Spinal cord (tissue), 10 donors: ENCODE measurements around the gene SNAP25. TPM values are rescaled to one million over a fixed set of nuclear protein-coding genes. Genes with fewer than 3 reads are reported as not detected.

Source experiments
- DNase-seq, 6 donors: peaks; one replicate each; pipeline versions ENCODE4 v3.0.0 to v3.0.0-alpha.2; 2013 to 2015; ENCODE audit warnings: low spot score in 6 of 6, low read depth in 4 of 6
- H3K27ac ChIP-seq: one replicate; pipeline ENCODE4 v1.5.1; 2013; ENCODE audit warnings: low read depth, low read length, control low read depth
- H3K27me3 ChIP-seq: one replicate; pipeline ENCODE4 v1.6.1; 2013; ENCODE audit warnings: low read length; ENCODE audit not compliant: control insufficient read depth, insufficient read depth
- H3K36me3 ChIP-seq: one replicate; pipeline ENCODE4 v1.6.1; 2013; ENCODE audit warnings: low read length; ENCODE audit not compliant: control insufficient read depth, insufficient read depth
- H3K4me1 ChIP-seq: one replicate; pipeline ENCODE4 v1.6.1; 2013; ENCODE audit warnings: low read length; ENCODE audit not compliant: control insufficient read depth, insufficient read depth
- H3K4me3 ChIP-seq: one replicate; pipeline ENCODE4 v1.5.1; 2013; ENCODE audit warnings: low read depth, low read length, control low read depth
- H3K9me3 ChIP-seq: one replicate; pipeline ENCODE4 v1.6.1; 2013; ENCODE audit warnings: low read length; ENCODE audit not compliant: control insufficient read depth, insufficient read depth
- WGBS: methylation state at CpG from one replicate; pipeline ENCODE4 v1.1.5; 2013; ENCODE audit warnings: missing lambda C conversion rate; ENCODE audit not compliant: insufficient coverage; 5-methylcytosine and 5-hydroxymethylcytosine counted together
- polyA plus RNA-seq, 2 donors: library from polyadenylated mRNA; unstranded; fragments of 120-200 nt; gene quantifications; one replicate each; pipeline ENCODE4 v1.2.1, GENCODE V29; 2013; ENCODE audit not compliant: insufficient read length in 2 of 2
- total RNA-seq, 2 donors: library from RNA; depleted of rRNA in 1 of 2; stranded (reverse); fragments of 120-200 nt in 1 of 2; fragments of >200 nt in 1 of 2; gene quantifications; one replicate each; pipeline versions ENCODE4 v1.2.3 to v1.2.4, GENCODE V29; 2013 to 2014
- donor health status: healthy.

Gene SNAP25
- total and polyA plus RNA-seq, 4 donors, result 72.1 to 482 (median 391) TPM

DNA sequence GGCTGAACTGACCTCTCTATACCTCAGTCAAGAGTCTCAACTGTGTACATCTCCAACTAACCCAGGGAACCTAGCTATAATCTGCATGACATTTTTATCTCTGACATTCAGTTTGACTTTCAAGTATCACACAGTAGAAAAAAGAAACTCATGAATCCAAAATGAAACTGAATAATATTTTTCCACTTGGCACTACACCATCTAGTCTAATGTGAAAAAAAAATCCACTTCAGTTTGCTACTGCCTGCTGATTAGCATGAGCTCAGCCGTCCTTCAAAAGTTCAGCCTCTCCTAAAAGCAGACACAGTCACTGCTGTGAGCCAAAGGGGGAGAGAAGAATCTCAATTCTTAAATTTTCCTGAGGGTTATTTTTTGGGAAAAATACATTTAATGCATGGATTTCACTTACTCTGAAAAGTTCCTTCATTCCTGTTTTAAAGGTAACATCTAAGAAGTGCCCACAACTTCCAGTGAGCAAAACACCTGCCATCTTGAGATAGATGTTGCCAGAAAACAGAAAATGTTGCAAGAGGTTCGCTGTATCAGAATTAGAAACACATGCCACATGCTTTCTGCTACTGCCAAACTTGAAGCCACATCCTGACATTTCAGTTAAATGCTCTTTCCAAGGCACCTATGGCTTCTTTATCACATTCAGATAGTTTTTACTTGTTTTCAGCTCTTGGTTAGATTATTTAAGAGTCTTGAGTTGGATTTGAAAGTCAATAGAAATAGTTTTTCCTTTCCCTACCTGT lies 120.0 kb downstream of the SNAP25 start:
- no CpG with 5 or more reads among the region's 2 CpGs for WGBS
- DNase-seq, result peak in 1 of 6 donors; percentile 57
- Histone ChIP-seq H3K27me3 (no peaks in the 10 kb centered on the region), H3K4me1 (no peaks in the 10 kb centered on the region), H3K36me3 (no peaks in the 10 kb centered on the region), H3K27ac (no peak overlapping the region), H3K4me3 (no peak overlapping the region), H3K9me3 (peaks cover 2% of the 10 kb centered on the region)

DNA sequence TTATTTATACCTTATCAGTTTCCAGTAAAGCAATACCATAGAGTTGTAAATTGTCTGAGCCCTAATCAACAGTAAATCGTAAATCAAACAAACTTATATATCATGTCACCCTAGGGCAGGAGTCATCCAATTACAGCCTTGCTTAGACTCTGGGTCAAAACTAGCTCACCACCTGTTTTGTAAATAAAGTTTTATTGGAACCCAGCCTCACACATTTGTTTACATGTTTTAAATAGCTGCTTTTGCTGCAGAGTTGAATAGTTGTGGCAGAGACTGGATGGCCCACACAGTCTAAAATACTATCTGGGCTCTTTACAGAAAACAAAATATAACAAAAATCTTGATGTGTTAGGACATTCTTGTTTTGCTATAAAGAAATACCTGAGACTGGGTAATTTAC lies 121.0 kb downstream of the SNAP25 start:
- Histone ChIP-seq H3K4me3 (no peak overlapping the region), H3K36me3 (no peaks in the 10 kb centered on the region), H3K9me3 (peaks cover 2% of the 10 kb centered on the region), H3K27ac (no peak overlapping the region), H3K4me1 (no peaks in the 10 kb centered on the region), H3K27me3 (no peaks in the 10 kb centered on the region)
- DNase-seq, result no peak
- WGBS, result no CpG with 5 or more reads among the region's 1 CpG

DNA sequence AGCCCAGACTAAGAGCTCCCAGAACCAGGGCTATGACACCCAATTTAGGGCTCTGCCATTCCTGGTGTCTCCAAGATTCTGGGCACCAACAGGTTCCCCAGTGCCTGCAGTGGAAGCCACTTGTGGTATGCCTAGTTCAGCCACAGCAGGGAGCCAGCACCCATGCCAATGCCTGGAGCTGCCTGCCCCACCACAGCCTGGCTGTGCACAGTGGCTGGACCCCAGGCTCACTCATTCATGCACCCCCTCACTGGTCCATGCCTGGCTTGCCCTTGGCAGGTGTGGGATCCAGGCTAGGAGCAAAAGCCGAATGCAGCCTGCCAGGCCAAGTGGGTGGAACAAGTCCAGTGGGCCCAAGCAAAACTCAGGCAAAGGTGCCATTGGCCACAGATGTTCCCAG lies 123.5 kb downstream of the SNAP25 start:
- Histone ChIP-seq H3K36me3 (no peaks in the 10 kb centered on the region), H3K4me1 (no peaks in the 10 kb centered on the region), H3K27me3 (no peaks in the 10 kb centered on the region), H3K4me3 (no peak overlapping the region), H3K9me3 (peaks cover 2% of the 10 kb centered on the region), H3K27ac (no peak overlapping the region)
- DNase-seq, result no peak
- 39% methylated on average over 1 of the region's 1 CpG for WGBS

DNA sequence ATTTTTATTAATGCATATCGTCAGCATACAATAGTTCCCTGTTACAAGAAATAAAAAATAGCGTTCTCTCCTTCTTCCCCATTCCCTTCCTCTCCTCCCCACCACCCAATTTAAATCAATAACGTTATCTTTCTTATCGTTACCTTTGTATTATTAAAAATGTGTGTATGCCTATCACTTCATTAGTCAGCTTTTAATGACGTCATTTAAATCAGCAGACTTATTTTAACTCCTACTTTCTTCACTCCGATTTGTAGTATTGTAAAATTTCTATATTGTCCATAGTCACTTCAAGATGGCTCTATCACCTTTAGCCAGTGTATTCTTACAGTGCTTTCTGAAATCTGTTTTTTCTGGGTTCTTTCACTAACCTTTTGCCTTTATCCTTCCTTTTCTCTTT lies 126.3 kb downstream of the SNAP25 start:
- H3K36me3 ChIP-seq, result no peaks in the 10 kb centered on the region
- DNase-seq, result no peak
- WGBS, result no CpG with 5 or more reads among the region's 6 CpGs
- H3K27me3 ChIP-seq, result no peaks in the 10 kb centered on the region
- no peaks in the 10 kb centered on the region for H3K4me1 ChIP-seq
- H3K27ac ChIP-seq, result no peak overlapping the region
- H3K9me3 ChIP-seq, result peaks cover 2% of the 10 kb centered on the region
- H3K4me3 ChIP-seq, result no peak overlapping the region

DNA sequence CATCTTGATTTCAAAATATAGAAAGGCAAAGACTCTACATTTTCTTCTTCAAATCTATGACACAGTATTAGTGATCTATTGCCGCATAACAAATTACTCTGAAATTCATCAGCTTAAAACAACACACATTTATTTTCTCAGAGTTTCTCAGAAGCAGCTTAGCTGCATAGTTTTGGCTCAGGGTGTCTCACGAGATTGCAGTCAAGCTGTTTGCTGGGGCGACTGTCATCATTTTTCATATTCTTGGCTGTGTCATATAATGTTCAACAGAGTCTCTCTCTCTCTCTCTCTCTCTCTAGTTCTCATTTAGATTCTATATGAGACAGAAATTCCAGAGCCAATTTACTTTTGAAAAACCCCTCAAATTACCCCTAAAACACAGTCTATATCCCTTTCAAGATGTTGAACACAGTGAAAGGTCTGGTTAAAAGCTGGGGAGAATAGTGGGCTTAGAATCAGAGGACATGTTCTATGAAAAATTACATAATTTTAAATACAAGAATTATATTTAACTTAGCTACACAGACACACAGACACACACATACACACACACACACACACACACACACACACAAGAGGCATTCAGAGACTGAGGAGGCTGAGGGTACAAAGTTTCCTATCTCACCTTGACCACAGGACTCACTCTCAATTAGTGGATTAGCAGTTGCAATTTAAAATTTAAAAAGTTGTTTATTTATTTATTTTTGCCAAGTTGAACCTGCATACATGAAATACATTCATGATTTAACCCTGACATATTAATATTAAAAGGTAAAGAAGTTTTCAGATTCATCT lies 128.7 kb downstream of the SNAP25 start:
- H3K27ac ChIP-seq, result no peak overlapping the region
- no peaks in the 10 kb centered on the region for H3K9me3 ChIP-seq
- H3K4me3 ChIP-seq, result no peak overlapping the region
- no peaks in the 10 kb centered on the region for H3K27me3 ChIP-seq
- H3K4me1 ChIP-seq, result no peaks in the 10 kb centered on the region
- no peaks in the 10 kb centered on the region for H3K36me3 ChIP-seq
- peak in 2 of 6 donors; percentile 58 to 87 for DNase-seq
- WGBS, result no CpG with 5 or more reads among the region's 3 CpGs

DNA sequence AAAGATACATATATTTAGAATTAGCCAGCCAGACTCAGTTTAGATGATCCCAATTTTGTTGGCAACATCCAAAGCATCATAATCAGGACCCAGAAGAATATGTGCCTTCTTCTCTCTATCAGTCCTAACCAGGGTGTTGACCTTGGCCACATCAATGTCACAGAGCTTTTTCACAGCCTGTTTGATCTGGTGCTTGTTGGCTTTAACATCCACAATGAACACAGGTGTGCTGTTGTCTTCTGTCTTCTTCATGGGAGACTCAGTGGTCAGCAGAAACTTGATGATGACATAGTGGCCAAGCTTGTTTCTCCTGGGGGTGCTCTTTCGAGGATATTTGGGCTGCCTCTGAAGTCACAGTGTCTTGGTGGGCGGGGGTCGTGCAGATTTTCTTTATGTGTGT lies 130.5 kb downstream of the SNAP25 start:
- Histone ChIP-seq H3K36me3 (no peaks in the 10 kb centered on the region), H3K27me3 (no peaks in the 10 kb centered on the region), H3K27ac (no peak overlapping the region), H3K4me3 (no peak overlapping the region), H3K9me3 (no peaks in the 10 kb centered on the region), H3K4me1 (no peaks in the 10 kb centered on the region)
- WGBS, result 79% methylated on average over 3 of the region's 3 CpGs
- no peak for DNase-seq

DNA sequence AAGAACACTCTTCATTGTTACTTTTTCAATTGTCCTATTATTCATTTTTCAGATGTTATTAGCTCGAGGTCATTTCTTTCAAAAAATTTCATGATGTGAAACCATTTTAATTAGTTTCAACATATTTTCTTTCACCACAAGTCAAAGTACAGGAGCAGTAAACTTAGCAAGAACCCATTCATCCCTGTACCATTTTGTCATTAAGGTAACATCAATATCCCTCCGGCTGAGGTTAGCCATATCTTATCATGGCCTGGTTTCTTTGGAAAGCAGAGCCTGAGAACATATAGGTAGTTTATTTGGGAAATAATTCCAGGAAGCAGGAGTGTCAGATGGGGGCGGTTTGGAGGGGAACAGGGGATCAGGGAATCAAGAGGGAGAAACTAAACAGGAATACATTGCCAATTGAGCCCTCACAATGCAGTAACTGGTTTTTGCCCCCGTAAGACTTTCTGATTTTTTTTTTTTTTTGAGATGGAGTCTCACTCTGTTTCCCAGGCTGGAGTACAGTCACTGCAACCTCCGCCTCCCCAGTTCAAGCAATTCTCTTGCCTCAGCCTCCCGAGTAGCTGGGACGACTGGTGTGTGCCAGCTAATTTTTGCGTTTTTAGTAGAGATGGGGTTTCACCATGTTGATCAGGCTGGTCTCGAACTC lies 131.7 kb downstream of the SNAP25 start:
- no peak for DNase-seq
- H3K36me3 ChIP-seq, result no peaks in the 10 kb centered on the region
- no peaks in the 10 kb centered on the region for H3K9me3 ChIP-seq
- 100% methylated on average over 5 of the region's 9 CpGs for WGBS
- H3K4me1 ChIP-seq, result no peaks in the 10 kb centered on the region
- H3K27ac ChIP-seq, result no peak overlapping the region
- H3K27me3 ChIP-seq, result no peaks in the 10 kb centered on the region
- H3K4me3 ChIP-seq, result no peak overlapping the region

DNA sequence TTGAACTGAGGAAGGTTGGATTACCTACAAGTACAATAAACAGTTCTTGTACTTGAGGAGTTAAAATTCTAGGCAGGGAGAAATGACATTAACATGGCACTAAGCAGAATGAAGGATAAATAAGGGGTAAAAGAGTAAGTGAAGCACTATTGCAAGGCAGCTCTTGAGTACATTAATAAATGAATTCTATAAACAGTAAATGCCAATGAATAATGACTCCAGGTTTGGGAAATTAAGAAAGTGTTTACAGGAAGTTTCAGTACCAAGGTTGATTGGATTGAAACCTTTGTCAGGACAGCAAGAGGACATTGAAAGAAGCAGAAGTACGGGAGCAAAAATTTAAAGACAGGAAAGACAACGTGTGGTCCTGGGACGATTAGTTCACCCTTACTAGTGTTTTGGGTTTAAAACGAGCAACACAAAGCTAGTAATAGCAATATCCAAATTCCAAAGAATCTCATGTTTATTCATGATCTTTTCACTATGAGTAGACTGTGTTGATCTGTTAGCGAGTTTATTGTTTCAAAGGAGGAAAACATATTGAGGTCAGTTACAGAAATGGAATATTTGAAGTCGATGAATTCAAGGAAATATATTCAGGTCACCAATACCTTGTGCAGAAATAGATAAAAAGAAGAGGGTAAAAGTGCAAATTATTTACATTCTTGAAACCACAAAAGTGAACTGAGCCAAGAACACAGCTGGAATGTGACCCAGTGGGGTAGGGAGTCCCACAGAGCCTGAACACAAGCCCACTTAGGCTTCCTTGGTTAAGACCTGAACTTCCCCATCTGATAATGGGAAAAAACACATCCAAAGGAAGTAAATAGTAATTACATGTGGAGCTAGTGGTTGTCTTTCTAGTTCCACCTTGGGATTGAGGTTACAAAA lies 134.5 kb downstream of the SNAP25 start:
- Histone ChIP-seq H3K4me1 (no peaks in the 10 kb centered on the region), H3K4me3 (no peak overlapping the region), H3K9me3 (no peaks in the 10 kb centered on the region), H3K27me3 (no peaks in the 10 kb centered on the region), H3K27ac (no peak overlapping the region), H3K36me3 (no peaks in the 10 kb centered on the region)
- WGBS, result no CpG with 5 or more reads among the region's 6 CpGs
- peak in 1 of 6 donors; percentile 38 for DNase-seq

DNA sequence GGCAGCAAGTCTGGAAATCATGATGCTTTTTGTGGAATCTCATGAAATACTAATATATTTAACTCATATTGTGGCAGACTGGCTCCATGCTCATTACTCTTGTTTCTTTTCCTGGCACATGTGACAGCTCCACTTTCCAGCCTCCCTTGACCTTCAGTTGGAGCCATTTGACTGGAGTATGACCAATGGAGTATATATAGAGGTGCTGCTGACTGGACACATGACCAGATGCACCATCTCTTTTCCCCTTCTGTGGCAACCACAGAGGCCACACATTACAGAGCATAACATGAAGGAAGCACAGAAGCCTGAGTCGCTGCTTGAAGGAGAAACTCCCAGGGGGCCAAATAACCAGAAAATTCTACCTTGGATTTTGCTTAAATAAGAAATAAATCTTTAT lies 138.0 kb downstream of the SNAP25 start:
- no peak overlapping the region for H3K4me3 ChIP-seq
- H3K4me1 ChIP-seq, result no peaks in the 10 kb centered on the region
- H3K36me3 ChIP-seq, result no peaks in the 10 kb centered on the region
- DNase-seq, result no peak
- no CpG with 5 or more reads among the region's 1 CpG for WGBS
- H3K27ac ChIP-seq, result no peak overlapping the region
- H3K27me3 ChIP-seq, result no peaks in the 10 kb centered on the region
- H3K9me3 ChIP-seq, result no peaks in the 10 kb centered on the region
